Measurements from ENCODE around the gene MEOX1. TPM values are rescaled to one million over a fixed set of nuclear protein-coding genes. Genes with fewer than 3 reads are reported as not detected.

The MEOX1 gene
- total RNA-seq, 1 experiment from 2014 or later: not detected

- H3K4me2 ChIP-seq (ENCODE audit: insufficient read depth, insufficient read length, low read length): no peak overlapping the region
- no peak overlapping the region for H3K27ac ChIP-seq (ENCODE audit: insufficient read length, low read depth, low read length)
- H2BK15ac ChIP-seq (ENCODE audit: low read depth, low read length): no peak overlapping the region
- peaks cover 0 to 4% (median 0%) of the 10 kb centered on the region in 3 experiments; a peak in 3 of 7 replicates for H3K36me3 Mint-ChIP-seq (ENCODE audit: insufficient read depth in 1 of 3, low read depth in 3 of 3)
- no peaks in the 10 kb centered on the region for H3K27me3 ChIP-seq (ENCODE audit: insufficient read depth, low read length)
- H4K91ac ChIP-seq (ENCODE audit: insufficient read length, low read depth, low read length): no peak overlapping the region
- H4K8ac ChIP-seq (replicated peaks; ENCODE audit: insufficient read length, low read depth, low read length): no peak overlapping the region
- no peak for TF ChIP-seq CTCF (conservative IDR thresholded peaks at IDR 0.05)
- peaks cover 0 to 7% of the 10 kb centered on the region in 2 experiments; a peak in 3 of 5 replicates for H3K9me3 Mint-ChIP-seq
- no peak overlapping the region for H2BK12ac ChIP-seq (ENCODE audit: insufficient read length, low read depth, low read length)
- no peaks in the 10 kb centered on the region; the same call in 1 of the 2 replicates for H3K27me3 Mint-ChIP-seq (ENCODE audit: low read depth)
- no peak overlapping the region for H4K5ac ChIP-seq (ENCODE audit: insufficient read length, low read depth, low read length)
- H3K9ac ChIP-seq (ENCODE audit: extremely low read depth, insufficient read length, low read length): no peak overlapping the region
- H3K23me2 ChIP-seq (ENCODE audit: insufficient read length, low read depth, low read length, poor library complexity, severe bottlenecking): no peaks in the 10 kb centered on the region
- peaks cover 12 to 24% of the 10 kb centered on the region in 2 experiments for H3K4me1 Mint-ChIP-seq
- no peaks in the 10 kb centered on the region for H3K9me3 ChIP-seq (ENCODE audit: control insufficient read depth, low read depth, low read length)
- no peaks in the 10 kb centered on the region for H3K79me1 ChIP-seq (ENCODE audit: insufficient read depth, low read depth, low read length, poor library complexity, severe bottlenecking)
- no peaks in the 10 kb centered on the region for H3K79me2 ChIP-seq (ENCODE audit: insufficient read depth, low read length)
- H3K27ac Mint-ChIP-seq: peak overlapping the region in 2 of 3 experiments; percentile 50 to 62; a peak in 2 of 7 replicates
- H2BK20ac ChIP-seq (ENCODE audit: low read depth, low read length, poor library complexity, severe bottlenecking): no peak overlapping the region
- 0 out of 2 replicates have a peak overlapping the region, but pooled peaks have one; percentile 56 for H3K14ac ChIP-seq (ENCODE audit: insufficient read depth, low read length)
- H2AK5ac ChIP-seq (ENCODE audit: insufficient read length, low read length): no peak overlapping the region
- no peak overlapping the region for H3K23ac ChIP-seq (ENCODE audit: insufficient read length, low read depth, low read length)
- no peak overlapping the region for H3K56ac ChIP-seq (ENCODE audit: insufficient read length, low read depth, low read length)
- no peak overlapping the region for H3K4ac ChIP-seq (ENCODE audit: low read depth, low read length)
- H4K20me1 ChIP-seq (ENCODE audit: control insufficient read depth, insufficient read depth, insufficient read length): no peaks in the 10 kb centered on the region
- no peak overlapping the region for H3K18ac ChIP-seq (ENCODE audit: insufficient read length, low read depth, low read length)
- no peak overlapping the region for H3K4me3 Mint-ChIP-seq
- no peak for DNase-seq
- no CpG with 5 or more reads among the region's 28 CpGs for WGBS (ENCODE audit: extremely low coverage, insufficient read length, low lambda C conversion rate)
- H3T11ph ChIP-seq (ENCODE audit: low read length): no peak overlapping the region
- no peak overlapping the region for H2AFZ ChIP-seq (ENCODE audit: low read length)
- H2BK120ac ChIP-seq (ENCODE audit: low read depth, low read length, poor library complexity, severe bottlenecking): peak overlapping the region; percentile 85
- no peak overlapping the region for H2BK5ac ChIP-seq (ENCODE audit: insufficient read length, low read length)
- no peaks in the 10 kb centered on the region for H3K4me1 ChIP-seq (ENCODE audit: insufficient read depth, low read length)
Observed at GRCh38 chr17:43591779-43592562, 69.8 kb downstream of the MEOX1 start.
